ENCODE measurements around the gene TPRG1. TPM values are rescaled to one million over a fixed set of nuclear protein-coding genes. Genes with fewer than 3 reads are reported as not detected.

Gene TPRG1
- total and polyA plus RNA-seq, 2 donors (not counting 3 experiments of a cell fraction or from before 2014, with no cell fraction given): 0.30 TPM; not detected in 1

- FAIRE-seq (no peak), DNase-seq (ENCODE audit: low read depth, low spot score) (no peak)
- Histone ChIP-seq H3K79me2 (ENCODE audit: control insufficient read depth, insufficient read depth, low read length) (no peaks in the 10 kb centered on the region), H3K9me1 (replicated peaks; ENCODE audit: control insufficient read depth, extremely low read depth, insufficient read depth, low read length) (no peaks in the 10 kb centered on the region), H3K27ac (ENCODE audit: insufficient read depth, low read depth, low read length) (no peak overlapping the region), H4K20me1 (replicated peaks; ENCODE audit: control insufficient read depth, extremely low read depth, insufficient read depth, low read length) (no peaks in the 10 kb centered on the region), H3K4me3 (replicated peaks in 1 of 3; ENCODE audit: insufficient read depth in 1 of 3, low read depth in 1 of 3, low read length in 3 of 3) (no peak overlapping the region), H3K27me3 (ENCODE audit: control insufficient read depth in 2 of 2, insufficient read depth in 2 of 2, low read length in 2 of 2) (peaks cover 12 to 13% of the 10 kb centered on the region in 2 experiments), H3K4me2 (ENCODE audit: insufficient read depth, low read length) (no peak overlapping the region), H3K9me3 (replicated peaks; ENCODE audit: control insufficient read depth, insufficient read depth, low read length) (no peaks in the 10 kb centered on the region), H3K36me3 (ENCODE audit: control insufficient read depth in 2 of 2, extremely low read depth in 1 of 2, insufficient read depth in 2 of 2, low read length in 2 of 2) (no peaks in the 10 kb centered on the region), H2AFZ (ENCODE audit: low read depth, low read length) (no peak overlapping the region), H3K9ac (replicated peaks; ENCODE audit: extremely low read depth, insufficient read depth, low read length) (no peak overlapping the region), H3K4me1 (ENCODE audit: control insufficient read depth, extremely low read depth, insufficient read depth, low read length) (no peaks in the 10 kb centered on the region)
- intact Hi-C loops (cut with micrococcal nuclease): no loop called here
- TF ChIP-seq GATA2 (IDR thresholded peaks at IDR 0.05; ENCODE audit: insufficient read depth, insufficient read length, low read depth, low read length) (no peak), EZH2 (IDR thresholded peaks at IDR 0.05; ENCODE audit: borderline replicate concordance, low read depth, low read length, severe bottlenecking) (no peak), JUN (IDR thresholded peaks at IDR 0.05; ENCODE audit: borderline replicate concordance, insufficient read depth, insufficient read length, low read depth) (no peak), MYC (IDR thresholded peaks at IDR 0.05; ENCODE audit: low read depth, low read length) (no peak), FOS (IDR thresholded peaks at IDR 0.05; ENCODE audit: borderline replicate concordance, insufficient read depth, low read length) (no peak), CTCF (IDR thresholded peaks at IDR 0.05; ENCODE audit: extremely low read depth in 1 of 2, insufficient read depth in 1 of 2, low read depth in 1 of 2, low read length in 2 of 2) (no peak), MAX (IDR thresholded peaks at IDR 0.05; ENCODE audit: insufficient read depth, insufficient read length) (no peak), POLR2A (IDR thresholded peaks at IDR 0.05; ENCODE audit: low read depth, low read length) (no peak), POLR2AphosphoS5 (IDR thresholded peaks at IDR 0.05; ENCODE audit: insufficient read depth, low read depth, low read length) (no peak)
- CTCF ChIA-PET: interaction anchor here (0.7 to 1.8 kb wide), 6 partner anchors 9 to 1401 kb away, joined by 3 to 8 read pairs (median 4); no protein-coding TSS in a partner anchor
- POLR2A ChIA-PET: no interaction called here
- dilution Hi-C loops (cut with MboI; ENCODE audit: extremely low pct_ligation_motif_present, low sequenced_read_pairs): no loop called here
- no TSS peak for BruUV-seq (replicated peaks)
These were observed 32.2 kb upstream of the TPRG1 start for GRCh38 chr3:189139611-189139940.

Data from endothelial cell of umbilical vein (primary cell).